ENCODE data around the gene MAGI2.

GRCh38 chr7:78514634-78515033 is 938.8 kb downstream of the MAGI2 start:
- TF ChIP-seq CTCF (conservative IDR thresholded peaks at IDR 0.05; ENCODE audit: low read depth, low read length) (no peak), EZH2 (IDR thresholded peaks at IDR 0.05; ENCODE audit: borderline replicate concordance, low read depth, low read length, poor library complexity, severe bottlenecking) (no peak)

Data from A673 (cell line).